ENCODE measurements around the gene KRTAP10-11.

KRTAP10-11 gene

DNA sequence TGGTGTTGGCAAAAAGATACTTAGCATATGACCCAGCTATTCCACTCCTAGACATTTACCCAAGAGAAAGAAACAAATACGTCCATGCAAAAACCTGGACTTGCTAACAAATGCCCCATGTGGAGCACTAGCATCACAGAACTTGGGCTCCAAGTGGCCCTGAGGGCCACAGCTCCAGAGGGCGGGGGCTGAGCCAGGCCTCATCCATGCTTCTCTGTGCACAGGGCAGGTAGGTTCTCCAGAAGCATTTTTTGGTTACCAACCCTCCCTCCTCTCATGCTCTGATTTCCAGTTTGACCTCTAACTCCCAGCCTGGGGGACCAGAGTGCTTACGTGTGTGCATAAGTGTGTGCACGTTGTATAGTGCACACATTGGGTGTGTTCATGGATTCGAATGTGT is 18.5 kb downstream of the KRTAP10-11 start:
- peaks cover 13% of the 10 kb centered on the region for H3K27me3 Mint-ChIP-seq (ENCODE audit: low read depth, poor library complexity)
- H3K36me3 Mint-ChIP-seq (ENCODE audit: low read depth), result peaks cover 2% of the 10 kb centered on the region
- no peak for DNase-seq
- peaks cover 10% of the 10 kb centered on the region for H3K4me1 Mint-ChIP-seq
- H3K27ac Mint-ChIP-seq, result no peak overlapping the region
- TF ChIP-seq CTCF (IDR thresholded peaks at IDR 0.05), result no peak
- no peak overlapping the region for H3K4me3 Mint-ChIP-seq
- peaks cover 47% of the 10 kb centered on the region for H3K9me3 Mint-ChIP-seq

- DNase-seq, result no peak
- Mint-ChIP-seq H3K27ac (no peak within 1 kb of the TSS), H3K27me3 (ENCODE audit: low read depth, poor library complexity) (peaks cover 14% of the 10 kb centered on the region), H3K36me3 (ENCODE audit: low read depth) (peaks cover 8% of the 10 kb centered on the region), H3K4me1 (peaks cover 2% of the 10 kb centered on the region), H3K9me3 (peaks cover 51% of the 10 kb centered on the region), H3K4me3 (no peak within 1 kb of the TSS)
- no peak for TF ChIP-seq CTCF (IDR thresholded peaks at IDR 0.05)
These were observed 20.4 kb downstream of the KRTAP10-11 start, which contains the start of gene KRTAP12-2 for GRCh38 chr21:44666401-44667320. Gene KRTAP12-2 (minus strand): TSS chr21:44666927. CDS start chr21:44666886, 41 bp downstream.

DNA sequence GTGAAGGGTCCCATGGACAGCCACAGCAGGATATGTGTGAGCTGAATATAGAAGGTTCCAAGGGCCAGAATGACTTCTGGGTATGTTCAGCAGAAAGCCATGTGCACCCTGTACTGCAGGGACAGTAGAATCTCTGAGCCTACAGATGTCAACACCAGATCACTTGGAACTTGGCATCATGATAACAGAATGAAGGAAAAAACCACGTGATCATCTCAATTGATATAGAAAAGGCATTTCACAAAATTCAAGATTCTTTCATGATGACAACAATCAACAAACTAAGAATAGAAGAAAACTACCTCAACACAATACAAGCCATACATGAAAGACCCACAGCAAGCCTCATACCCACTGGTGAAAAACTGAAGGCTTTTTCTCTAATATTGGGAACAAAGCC is 21.4 kb downstream of the KRTAP10-11 start:
- Mint-ChIP-seq H3K27ac (no peak overlapping the region), H3K36me3 (ENCODE audit: low read depth) (peaks cover 8% of the 10 kb centered on the region), H3K4me3 (no peak overlapping the region), H3K9me3 (peaks cover 54% of the 10 kb centered on the region), H3K4me1 (no peaks in the 10 kb centered on the region), H3K27me3 (ENCODE audit: low read depth, poor library complexity) (peaks cover 11% of the 10 kb centered on the region)
- DNase-seq, result no peak
- TF ChIP-seq CTCF (IDR thresholded peaks at IDR 0.05), result no peak

GRCh38 chr21:44670642-44671432 is 24.6 kb downstream of the KRTAP10-11 start:
- Mint-ChIP-seq H3K27ac (no peak overlapping the region), H3K9me3 (peaks cover 72% of the 10 kb centered on the region)
- no peak for DNase-seq

GRCh38 chr21:44671911-44672310 is 25.7 kb downstream of the KRTAP10-11 start:
- TF ChIP-seq CTCF (IDR thresholded peaks at IDR 0.05), result no peak
- no peak overlapping the region for H3K27ac Mint-ChIP-seq
- no peak overlapping the region for H3K4me3 Mint-ChIP-seq
- no peak for DNase-seq
- H3K36me3 Mint-ChIP-seq (ENCODE audit: low read depth), result peaks cover 13% of the 10 kb centered on the region
- peaks cover 72% of the 10 kb centered on the region for H3K9me3 Mint-ChIP-seq
- peaks cover 15% of the 10 kb centered on the region for H3K27me3 Mint-ChIP-seq (ENCODE audit: low read depth, poor library complexity)
- H3K4me1 Mint-ChIP-seq, result no peaks in the 10 kb centered on the region

More at GRCh38 chr21:44670642-44671432, 24.6 kb downstream of the KRTAP10-11 start:
- Mint-ChIP-seq H3K36me3 (ENCODE audit: low read depth) (peaks cover 13% of the 10 kb centered on the region), H3K27me3 (ENCODE audit: low read depth, poor library complexity) (peaks cover 15% of the 10 kb centered on the region), H3K4me1 (no peaks in the 10 kb centered on the region), H3K4me3 (no peak overlapping the region)
- no peak for TF ChIP-seq CTCF (IDR thresholded peaks at IDR 0.05)

Data from nephron progenitor cell (in vitro differentiated cells).